ENCODE results near the gene HLA-DPA1. TPM values are rescaled to one million over a fixed set of nuclear protein-coding genes. Genes with fewer than 3 reads are reported as not detected.
"Not testable (repeated sequence)": the region's sequence is repeated elsewhere in the genome, so short reads cannot be mapped to it uniquely, and the experiment has no call there.

The HLA-DPA1 gene
- total RNA-seq, 2 donors from 2014 or later, result 69.5 to 73.7 TPM

- intact Hi-C loops (cut with DNase I), result no loop called here
- Histone ChIP-seq H3K4me1 (replicated peaks) (no peaks in the 10 kb centered on the region), H3K36me3 (no peaks in the 10 kb centered on the region), H3K27ac (no peak overlapping the region), H3K4me3 (no peak overlapping the region), H3K27me3 (replicated peaks; ENCODE audit: insufficient read depth) (no peaks in the 10 kb centered on the region), H3K9me3 (no peaks in the 10 kb centered on the region)
- TF ChIP-seq POLR2AphosphoS5 (IDR thresholded peaks at IDR 0.05) (no peak), POLR2A (IDR thresholded peaks at IDR 0.05) (no peak)
- TF ChIP-seq, protein P1, sequence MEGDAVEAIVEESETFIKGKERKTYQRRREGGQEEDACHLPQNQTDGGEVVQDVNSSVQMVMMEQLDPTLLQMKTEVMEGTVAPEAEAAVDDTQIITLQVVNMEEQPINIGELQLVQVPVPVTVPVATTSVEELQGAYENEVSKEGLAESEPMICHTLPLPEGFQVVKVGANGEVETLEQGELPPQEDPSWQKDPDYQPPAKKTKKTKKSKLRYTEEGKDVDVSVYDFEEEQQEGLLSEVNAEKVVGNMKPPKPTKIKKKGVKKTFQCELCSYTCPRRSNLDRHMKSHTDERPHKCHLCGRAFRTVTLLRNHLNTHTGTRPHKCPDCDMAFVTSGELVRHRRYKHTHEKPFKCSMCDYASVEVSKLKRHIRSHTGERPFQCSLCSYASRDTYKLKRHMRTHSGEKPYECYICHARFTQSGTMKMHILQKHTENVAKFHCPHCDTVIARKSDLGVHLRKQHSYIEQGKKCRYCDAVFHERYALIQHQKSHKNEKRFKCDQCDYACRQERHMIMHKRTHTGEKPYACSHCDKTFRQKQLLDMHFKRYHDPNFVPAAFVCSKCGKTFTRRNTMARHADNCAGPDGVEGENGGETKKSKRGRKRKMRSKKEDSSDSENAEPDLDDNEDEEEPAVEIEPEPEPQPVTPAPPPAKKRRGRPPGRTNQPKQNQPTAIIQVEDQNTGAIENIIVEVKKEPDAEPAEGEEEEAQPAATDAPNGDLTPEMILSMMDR (IDR thresholded peaks at IDR 0.05), result no peak
- DNase-seq (ENCODE audit: low spot score), result no peak
- 95% methylated on average over 3 of the region's 3 CpGs for WGBS
Observed at GRCh38 chr6:33066917-33067521, 6.4 kb downstream of the HLA-DPA1 start.

DNA sequence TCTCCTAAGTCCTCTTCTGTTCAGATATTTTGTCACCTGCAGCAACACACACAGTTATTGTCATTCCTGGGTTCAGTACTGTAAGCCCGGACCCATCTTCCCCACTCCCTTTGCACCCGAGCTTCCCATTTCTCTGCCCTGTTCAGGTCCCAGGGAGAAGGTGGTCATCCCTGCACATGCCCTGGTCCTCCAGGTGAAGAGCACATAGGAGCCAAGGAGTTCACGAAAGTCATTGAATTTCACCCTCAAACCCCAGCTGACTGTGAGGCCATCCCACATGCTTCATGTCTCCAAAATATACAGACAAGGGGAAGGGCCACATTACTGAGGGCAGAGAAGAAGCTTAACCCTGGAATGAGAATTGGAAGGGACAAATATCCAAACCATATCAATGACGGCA, 8.1 kb downstream of the HLA-DPA1 start:
- Histone ChIP-seq H3K4me1 (replicated peaks) (no peaks in the 10 kb centered on the region), H3K36me3 (no peaks in the 10 kb centered on the region), H3K4me3 (no peak overlapping the region), H3K27me3 (replicated peaks; ENCODE audit: insufficient read depth) (no peaks in the 10 kb centered on the region), H3K9me3 (no peaks in the 10 kb centered on the region), H3K27ac (no peak overlapping the region)
- TF ChIP-seq, protein P1 (IDR thresholded peaks at IDR 0.05), result no peak
- TF ChIP-seq POLR2A (IDR thresholded peaks at IDR 0.05), result no peak
- no peak for TF ChIP-seq POLR2AphosphoS5 (IDR thresholded peaks at IDR 0.05)
- intact Hi-C loops (cut with DNase I), result no loop called here
- DNase-seq (ENCODE audit: low spot score), result no peak
- WGBS, result 89% methylated on average over 4 of the region's 4 CpGs

- H3K27ac ChIP-seq, result no peak overlapping the region
- WGBS, result 52% methylated on average over 4 of the region's 4 CpGs
Observed at GRCh38 chr6:33064723-33065122, 8.7 kb downstream of the HLA-DPA1 start.

DNA sequence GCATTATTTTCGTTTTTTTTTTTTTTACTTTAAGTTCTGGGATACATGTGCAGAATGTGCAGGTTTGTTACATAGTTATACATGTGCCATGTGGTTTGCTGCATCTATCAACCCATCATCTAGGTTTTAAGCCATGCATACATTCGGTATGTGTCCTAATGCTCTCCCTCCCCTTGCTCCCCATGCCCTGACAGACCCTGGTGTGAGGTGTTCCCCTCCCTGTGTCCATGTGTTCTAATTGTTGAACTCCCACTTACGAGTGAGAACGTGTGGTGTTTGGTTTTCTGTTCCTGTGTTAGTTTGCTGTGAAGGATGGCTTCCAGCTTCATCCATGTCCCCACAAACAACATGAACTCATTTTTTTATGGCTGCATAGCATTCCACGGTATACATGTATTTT, 10.0 kb downstream of the HLA-DPA1 start:
- DNase-seq (ENCODE audit: low spot score); H3K27ac ChIP-seq; H3K4me3 ChIP-seq; intact Hi-C loops (cut with DNase I); H3K36me3 ChIP-seq; H3K27me3 ChIP-seq (replicated peaks; ENCODE audit: insufficient read depth); H3K4me1 ChIP-seq (replicated peaks); H3K9me3 ChIP-seq: not testable (repeated sequence)
- 79% methylated on average over 5 of the region's 5 CpGs for WGBS

More at GRCh38 chr6:33064723-33065122, 8.7 kb downstream of the HLA-DPA1 start:
- intact Hi-C loops (cut with DNase I), result no loop called here
- H3K27me3 ChIP-seq (replicated peaks; ENCODE audit: insufficient read depth), result no peaks in the 10 kb centered on the region
- no peaks in the 10 kb centered on the region for H3K36me3 ChIP-seq
- H3K4me3 ChIP-seq, result no peak overlapping the region
- H3K9me3 ChIP-seq, result no peaks in the 10 kb centered on the region
- TF ChIP-seq POLR2AphosphoS5 (IDR thresholded peaks at IDR 0.05) (no peak), POLR2A (IDR thresholded peaks at IDR 0.05) (no peak)
- TF ChIP-seq, protein P1 (IDR thresholded peaks at IDR 0.05), result no peak
- no peaks in the 10 kb centered on the region for H3K4me1 ChIP-seq (replicated peaks)
- no peak for DNase-seq (ENCODE audit: low spot score)

DNA sequence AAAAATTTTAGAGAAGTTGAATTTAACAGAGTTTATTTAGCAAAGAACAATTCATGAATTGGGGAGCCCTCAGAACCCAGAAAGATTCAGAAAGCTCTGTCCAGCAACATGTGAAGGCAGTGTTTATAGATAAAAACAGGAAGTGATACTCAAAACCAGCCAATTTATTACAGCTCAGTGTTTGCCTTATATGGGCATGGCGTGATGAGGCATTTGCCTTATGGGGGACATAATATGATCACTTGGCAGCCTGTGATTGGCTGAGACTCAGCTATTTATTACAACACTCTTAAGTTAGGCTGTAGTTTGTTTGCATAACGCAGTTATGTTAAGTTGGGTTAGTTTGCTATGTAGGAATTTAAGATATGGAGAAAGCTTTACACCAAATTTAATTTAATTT, 11.5 kb downstream of the HLA-DPA1 start:
- WGBS, result 76% methylated on average over 2 of the region's 2 CpGs
- Histone ChIP-seq H3K4me1 (replicated peaks) (no peaks in the 10 kb centered on the region), H3K9me3 (no peaks in the 10 kb centered on the region), H3K27me3 (replicated peaks; ENCODE audit: insufficient read depth) (no peaks in the 10 kb centered on the region), H3K4me3 (no peak overlapping the region), H3K36me3 (no peaks in the 10 kb centered on the region), H3K27ac (no peak overlapping the region)
- intact Hi-C loops (cut with DNase I), result no loop called here
- no peak for DNase-seq (ENCODE audit: low spot score)
- TF ChIP-seq POLR2AphosphoS5 (IDR thresholded peaks at IDR 0.05) (no peak), POLR2A (IDR thresholded peaks at IDR 0.05) (no peak)
- TF ChIP-seq, protein P1 (IDR thresholded peaks at IDR 0.05), result no peak
